Chondrocyte (in vitro differentiated cells): ENCODE results near the gene POLR2I. TPM values are rescaled to one million over a fixed set of nuclear protein-coding genes. Genes with fewer than 3 reads are reported as not detected.

ENCODE experiments used
- DNase-seq: peaks from one replicate; pipeline ENCODE4 v3.0.0; 2021; ENCODE audit warnings: mixed read lengths, low spot score
- H3K27ac Mint-ChIP-seq: one replicate; pipeline ENCODE4 v1.8.0; 2021; ENCODE audit warnings: mild to moderate bottlenecking, moderate library complexity, mixed read lengths; ENCODE audit not compliant: unreplicated experiment
- H3K27me3 Mint-ChIP-seq: 2 replicates; pipeline ENCODE4 v1.8.0; 2021; ENCODE audit warnings: low read depth, mixed read lengths
- H3K36me3 Mint-ChIP-seq: 2 replicates; pipeline ENCODE4 v1.8.0; 2021; ENCODE audit warnings: low read depth, mixed read lengths
- H3K4me1 Mint-ChIP-seq: 2 replicates; pipeline ENCODE4 v1.8.0; 2021; ENCODE audit warnings: low read depth, mild to moderate bottlenecking, mixed read lengths
- H3K4me3 Mint-ChIP-seq: one replicate; pipeline ENCODE4 v1.8.0; 2021; ENCODE audit warnings: mild to moderate bottlenecking, moderate library complexity, mixed read lengths; ENCODE audit not compliant: unreplicated experiment
- H3K9me3 Mint-ChIP-seq: 2 replicates; pipeline ENCODE4 v1.8.0; 2021; ENCODE audit warnings: low read depth, mixed read lengths
- CTCF ChIP-seq: fragments of 200-600 bp; sonication (generic); IDR thresholded peaks from 2 replicates; pipeline ENCODE4 v1.5.0; 2021; ENCODE audit warnings: antibody characterized with exemption, mild to moderate bottlenecking, moderate library complexity
- total RNA-seq: library from RNA; stranded (reverse); gene quantifications from 3 replicates; pipeline ENCODE4 v1.2.1, GENCODE V29; 2021

POLR2I gene
- total RNA-seq, 1 donor from 2014 or later = 43.5 TPM

- H3K36me3 Mint-ChIP-seq = peaks cover 5% of the 10 kb centered on the region
- H3K4me1 Mint-ChIP-seq = no peaks in the 10 kb centered on the region
- H3K9me3 Mint-ChIP-seq = no peaks in the 10 kb centered on the region
- H3K27ac Mint-ChIP-seq = no peak overlapping the region
- H3K27me3 Mint-ChIP-seq = no peaks in the 10 kb centered on the region
- no peak overlapping the region for H3K4me3 Mint-ChIP-seq
- no peak for DNase-seq
- no peak for TF ChIP-seq CTCF
Measured at GRCh38 chr19:36093687-36094086, 21.0 kb downstream of the POLR2I start.

- Mint-ChIP-seq H3K4me1 (no peaks in the 10 kb centered on the region), H3K27ac (no peak overlapping the region), H3K27me3 (no peaks in the 10 kb centered on the region), H3K4me3 (no peak overlapping the region), H3K9me3 (no peaks in the 10 kb centered on the region), H3K36me3 (peaks cover 7% of the 10 kb centered on the region)
- DNase-seq = no peak
- TF ChIP-seq CTCF = no peak
Measured at GRCh38 chr19:36093146-36093662, 21.5 kb downstream of the POLR2I start.

- peak; percentile 91 for DNase-seq
- H3K36me3 Mint-ChIP-seq = peaks cover 10% of the 10 kb centered on the region
- no peaks in the 10 kb centered on the region for H3K9me3 Mint-ChIP-seq
- no peak for TF ChIP-seq CTCF
- no peaks in the 10 kb centered on the region for H3K27me3 Mint-ChIP-seq
- no peaks in the 10 kb centered on the region for H3K4me1 Mint-ChIP-seq
- no peak overlapping the region for H3K27ac Mint-ChIP-seq
- no peak overlapping the region for H3K4me3 Mint-ChIP-seq
Measured at GRCh38 chr19:36092566-36092965, 22.1 kb downstream of the POLR2I start.

GRCh38 chr19:36090910-36091695 lies 23.6 kb downstream of the POLR2I start:
- Mint-ChIP-seq H3K4me1 (no peaks in the 10 kb centered on the region), H3K9me3 (no peaks in the 10 kb centered on the region), H3K27me3 (no peaks in the 10 kb centered on the region), H3K4me3 (no peak overlapping the region), H3K27ac (no peak overlapping the region), H3K36me3 (peaks cover 10% of the 10 kb centered on the region)
- DNase-seq = no peak
- no peak for TF ChIP-seq CTCF

- H3K4me3 Mint-ChIP-seq = no peak overlapping the region
- H3K9me3 Mint-ChIP-seq = no peaks in the 10 kb centered on the region
- no peaks in the 10 kb centered on the region for H3K27me3 Mint-ChIP-seq
- TF ChIP-seq CTCF = no peak
- no peaks in the 10 kb centered on the region for H3K4me1 Mint-ChIP-seq
- no peak for DNase-seq
- H3K27ac Mint-ChIP-seq = no peak overlapping the region
- peaks cover 12% of the 10 kb centered on the region for H3K36me3 Mint-ChIP-seq
Measured at GRCh38 chr19:36089847-36090246, 24.8 kb downstream of the POLR2I start.
